Hepatocyte (in vitro differentiated cells): ENCODE results near the gene CAB39.

Experiments
- EZH2phosphoT487 ChIP-seq: fragments of 200-600 bp; sonication (generic); IDR thresholded peaks from one replicate; pipeline ENCODE4 v1.6.1; 2018; ENCODE audit warnings: antibody characterized with exemption, mild to moderate bottlenecking, low read depth, moderate library complexity; ENCODE audit not compliant: unreplicated experiment, severe bottlenecking
- TF ChIP-seq, protein P1 (sequence below): fragments of 200-600 bp; sonication (generic); IDR thresholded peaks from 2 replicates; pipeline ENCODE4 v1.5.1; 2016; ENCODE audit warnings: antibody characterized with exemption, mild to moderate bottlenecking; ENCODE audit not compliant: poor library complexity

DNA sequence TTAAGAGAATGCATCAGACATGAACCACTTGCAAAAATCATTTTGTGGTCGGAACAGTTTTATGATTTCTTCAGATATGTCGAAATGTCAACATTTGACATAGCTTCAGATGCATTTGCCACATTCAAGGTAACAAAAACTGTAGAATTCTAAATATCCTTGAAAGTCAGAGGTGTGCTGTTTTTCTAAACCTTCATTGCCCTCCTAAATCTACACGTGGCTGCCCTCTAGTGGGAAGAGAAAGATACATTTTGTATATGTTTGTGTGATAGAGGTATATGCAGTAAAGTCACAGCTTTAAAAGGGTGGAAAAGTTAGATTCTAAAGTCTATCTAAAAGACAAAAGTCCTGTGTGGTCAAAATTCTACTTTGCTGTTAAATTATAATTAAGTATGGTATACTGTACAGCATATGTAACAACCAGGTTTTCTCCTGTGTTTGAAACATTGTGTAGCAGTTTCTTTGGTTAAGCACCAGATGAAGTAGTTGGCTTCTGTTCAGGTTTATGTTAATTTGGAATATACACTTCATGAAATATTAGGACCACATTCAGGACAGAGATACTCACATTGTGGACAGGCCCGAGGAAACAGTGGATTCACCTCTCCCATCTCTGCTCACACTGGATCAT is 86.2 kb downstream of the CAB39 start:
- TF ChIP-seq, protein P1, sequence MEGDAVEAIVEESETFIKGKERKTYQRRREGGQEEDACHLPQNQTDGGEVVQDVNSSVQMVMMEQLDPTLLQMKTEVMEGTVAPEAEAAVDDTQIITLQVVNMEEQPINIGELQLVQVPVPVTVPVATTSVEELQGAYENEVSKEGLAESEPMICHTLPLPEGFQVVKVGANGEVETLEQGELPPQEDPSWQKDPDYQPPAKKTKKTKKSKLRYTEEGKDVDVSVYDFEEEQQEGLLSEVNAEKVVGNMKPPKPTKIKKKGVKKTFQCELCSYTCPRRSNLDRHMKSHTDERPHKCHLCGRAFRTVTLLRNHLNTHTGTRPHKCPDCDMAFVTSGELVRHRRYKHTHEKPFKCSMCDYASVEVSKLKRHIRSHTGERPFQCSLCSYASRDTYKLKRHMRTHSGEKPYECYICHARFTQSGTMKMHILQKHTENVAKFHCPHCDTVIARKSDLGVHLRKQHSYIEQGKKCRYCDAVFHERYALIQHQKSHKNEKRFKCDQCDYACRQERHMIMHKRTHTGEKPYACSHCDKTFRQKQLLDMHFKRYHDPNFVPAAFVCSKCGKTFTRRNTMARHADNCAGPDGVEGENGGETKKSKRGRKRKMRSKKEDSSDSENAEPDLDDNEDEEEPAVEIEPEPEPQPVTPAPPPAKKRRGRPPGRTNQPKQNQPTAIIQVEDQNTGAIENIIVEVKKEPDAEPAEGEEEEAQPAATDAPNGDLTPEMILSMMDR = peak; percentile 73
- no peak for TF ChIP-seq EZH2phosphoT487
